Right lobe of liver (tissue), 6 donors: ENCODE measurements around the gene DDX43. TPM values are rescaled to one million over a fixed set of nuclear protein-coding genes. Genes with fewer than 3 reads are reported as not detected.
A peak's percentile ranks its signal among the peaks of the same experiment; 100 is the strongest.

Experiments
- ATAC-seq, 4 donors: fragments of 200-7000 bp; cut with Tn5 transposase; one replicate each; pipeline ENCODE4 v1.9.1; 2020; ENCODE audit warnings: mild to moderate bottlenecking in 4 of 4, moderate library complexity in 4 of 4
- DNase-seq, 3 donors: peaks; one replicate each; pipeline ENCODE4 v3.0.0-alpha.2; 2020
- H3K27ac ChIP-seq, 3 donors: fragments of 200-600 bp; one replicate each; pipeline ENCODE4 v1.8.0; 2022
- H3K27me3 ChIP-seq, 2 donors: fragments of 200-600 bp; one replicate each; pipeline ENCODE4 v1.8.0; 2022
- H3K36me3 ChIP-seq, 4 donors: fragments of 200-600 bp; sonication (generic) in 1 of 4; one replicate each; pipeline versions ENCODE4 v1.5.1 to v1.8.0; 2017 to 2022; ENCODE audit warnings: control low read depth in 1 of 4
- H3K4me1 ChIP-seq, 4 donors: fragments of 200-600 bp; sonication (generic) in 1 of 4; one replicate each; pipeline versions ENCODE4 v1.5.1 to v1.8.0; 2017 to 2022; ENCODE audit warnings: control low read depth in 1 of 4
- H3K4me3 ChIP-seq, 3 donors: fragments of 200-600 bp; one replicate each; pipeline ENCODE4 v1.8.0; 2022
- H3K9me3 ChIP-seq, 4 donors: fragments of 200-600 bp; sonication (generic) in 1 of 4; one replicate each; pipeline versions ENCODE4 v1.5.1 to v1.8.0; 2017 to 2022; ENCODE audit warnings: control low read depth in 1 of 4
- CTCF ChIP-seq, 4 donors: fragments of 200-600 bp in 3 of 4; fragments of 450-650 bp in 1 of 4; IDR thresholded peaks; one replicate each; pipeline versions ENCODE4 v1.5.1 to v1.8.0; 2016 to 2022; ENCODE audit warnings: antibody characterized with exemption in 4 of 4, mild to moderate bottlenecking in 2 of 4
- POLR2A ChIP-seq: fragments of 450-650 bp; IDR thresholded peaks from one replicate; pipeline ENCODE4 v1.6.1; 2017; ENCODE audit warnings: antibody characterized with exemption, mild to moderate bottlenecking
- WGBS: methylation state at CpG from one replicate; pipeline ENCODE4 v1.1.6; 2018; ENCODE audit warnings: low coverage, low lambda C conversion rate; ENCODE audit not compliant: insufficient coverage; ENCODE audit errors: missing lambda C conversion rate; 5-methylcytosine and 5-hydroxymethylcytosine counted together
- intact Hi-C, 2 donors: fragments of 100-400 bp; cut with DNase I; formaldehyde crosslinking; loops; one replicate each; pipeline versions ENCODE4 v1.11.2 to v1.14.1; 2022
- total RNA-seq, 6 experiments: library from RNA; depleted of rRNA in 2 of 6; stranded (reverse); fragments of >200 nt in 2 of 6; fragmentation: NEBNext Ultra II Directional in 3 of 6; extraction: Animal tissue kit (Norgen Biotek cat#: 25700) in 3 of 6; gene quantifications; one replicate each; pipeline versions ENCODE4 v1.1.0 to v1.2.4, GENCODE V29; 2016 to 2023
- donor health status: DM: no; HTN: yes; CAD: no.
- donor health status: DM: no; HTN: no; CAD: no.
- donor health status: DM: no; HTN: no; CAD: no.
- donor health status: DM: no; HTN: yes; CAD: no.
- donor health status: DM: no; HTN: yes; CAD: no.

Gene DDX43
- total RNA-seq, 6 experiments from 2014 or later, result not detected

GRCh38 chr6:73382462-73383113 lies 12.0 kb upstream of the DDX43 start:
- no peaks in the 10 kb centered on the region for H3K9me3 ChIP-seq
- whole genome bisulfite sequencing, result 93% methylated on average over 4 of the region's 6 CpGs

GRCh38 chr6:73388433-73388799 lies 6.2 kb upstream of the DDX43 start:
- TF ChIP-seq POLR2A, result no peak
- no peak for TF ChIP-seq CTCF (IDR thresholded peaks at IDR 0.05)
- H3K27ac ChIP-seq, result no peak overlapping the region
- H3K36me3 ChIP-seq, result no peaks in the 10 kb centered on the region
- H3K27me3 ChIP-seq, result no peaks in the 10 kb centered on the region
- peak in 1 of 4 donors; percentile 23 for ATAC-seq
- intact Hi-C loops, result no loop called here
- H3K9me3 ChIP-seq, result no peaks in the 10 kb centered on the region
- peak overlapping the region; percentile 33 to 51 (median 44) for H3K4me3 ChIP-seq
- DNase-seq, result no peak
- no peaks in the 10 kb centered on the region for H3K4me1 ChIP-seq
- 31% methylated on average over 4 of the region's 4 CpGs for WGBS

More at GRCh38 chr6:73382462-73383113, 12.0 kb upstream of the DDX43 start:
- DNase-seq (no peak), ATAC-seq (no peak)
- Histone ChIP-seq H3K27me3 (no peaks in the 10 kb centered on the region), H3K4me3 (no peak overlapping the region), H3K4me1 (no peaks in the 10 kb centered on the region), H3K36me3 (no peaks in the 10 kb centered on the region), H3K27ac (no peak overlapping the region)
- TF ChIP-seq POLR2A (no peak), CTCF (IDR thresholded peaks at IDR 0.05) (no peak)
- intact Hi-C loops, result no loop called here

GRCh38 chr6:73388800-73389512 lies 5.7 kb upstream of the DDX43 start:
- ATAC-seq (peak; percentile 79 to 89 (median 84)), DNase-seq (peak; percentile 50 to 65 (median 54))
- intact Hi-C loops, result no loop called here
- H3K27me3 ChIP-seq, result no peaks in the 10 kb centered on the region
- TF ChIP-seq POLR2A, result no peak
- TF ChIP-seq CTCF (IDR thresholded peaks at IDR 0.05), result peak; percentile 20 to 47 (median 44)
- no peak overlapping the region for H3K27ac ChIP-seq
- H3K4me3 ChIP-seq, result peak overlapping the region; percentile 33 to 51 (median 44)
- H3K9me3 ChIP-seq, result no peaks in the 10 kb centered on the region
- under 1% methylated on average over 7 of the region's 38 CpGs for WGBS
- no peaks in the 10 kb centered on the region for H3K4me1 ChIP-seq
- H3K36me3 ChIP-seq, result no peaks in the 10 kb centered on the region

GRCh38 chr6:73389854-73390253 lies 4.8 kb upstream of the DDX43 start:
- 73% methylated on average over 10 of the region's 10 CpGs for WGBS
- Histone ChIP-seq H3K4me1 (no peaks in the 10 kb centered on the region), H3K27me3 (no peaks in the 10 kb centered on the region), H3K4me3 (no peak overlapping the region), H3K9me3 (no peaks in the 10 kb centered on the region), H3K36me3 (no peaks in the 10 kb centered on the region), H3K27ac (no peak overlapping the region)
- TF ChIP-seq CTCF (IDR thresholded peaks at IDR 0.05) (no peak), POLR2A (no peak)
- DNase-seq, result no peak
- no peak for ATAC-seq
- intact Hi-C loops, result no loop called here
